Measurements from ENCODE around the gene ELMOD1.

GRCh38 chr11:107593951-107594350 is 3.0 kb downstream of the ELMOD1 start:
- TF ChIP-seq POLR2A (IDR thresholded peaks at IDR 0.05): no peak
- TF ChIP-seq, protein P1, sequence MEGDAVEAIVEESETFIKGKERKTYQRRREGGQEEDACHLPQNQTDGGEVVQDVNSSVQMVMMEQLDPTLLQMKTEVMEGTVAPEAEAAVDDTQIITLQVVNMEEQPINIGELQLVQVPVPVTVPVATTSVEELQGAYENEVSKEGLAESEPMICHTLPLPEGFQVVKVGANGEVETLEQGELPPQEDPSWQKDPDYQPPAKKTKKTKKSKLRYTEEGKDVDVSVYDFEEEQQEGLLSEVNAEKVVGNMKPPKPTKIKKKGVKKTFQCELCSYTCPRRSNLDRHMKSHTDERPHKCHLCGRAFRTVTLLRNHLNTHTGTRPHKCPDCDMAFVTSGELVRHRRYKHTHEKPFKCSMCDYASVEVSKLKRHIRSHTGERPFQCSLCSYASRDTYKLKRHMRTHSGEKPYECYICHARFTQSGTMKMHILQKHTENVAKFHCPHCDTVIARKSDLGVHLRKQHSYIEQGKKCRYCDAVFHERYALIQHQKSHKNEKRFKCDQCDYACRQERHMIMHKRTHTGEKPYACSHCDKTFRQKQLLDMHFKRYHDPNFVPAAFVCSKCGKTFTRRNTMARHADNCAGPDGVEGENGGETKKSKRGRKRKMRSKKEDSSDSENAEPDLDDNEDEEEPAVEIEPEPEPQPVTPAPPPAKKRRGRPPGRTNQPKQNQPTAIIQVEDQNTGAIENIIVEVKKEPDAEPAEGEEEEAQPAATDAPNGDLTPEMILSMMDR (IDR thresholded peaks at IDR 0.05): no peak
